ENCODE measurements around the gene NFE2L2.

NFE2L2 gene

GRCh38 chr2:177264209-177264692, 276 bp downstream of the NFE2L2 start:
- DNase-seq (ENCODE audit: low read depth), result no peak
- peak overlapping the region; percentile 74 for H3K4me3 ChIP-seq (ENCODE audit: control insufficient read depth, low read depth, low read length)
- TF ChIP-seq CTCF (IDR thresholded peaks at IDR 0.05; ENCODE audit: control insufficient read depth, insufficient read depth, low read depth, low read length, missing control alignments), result no peak

- peak overlapping the region; percentile 74 for H3K4me3 ChIP-seq (ENCODE audit: control insufficient read depth, low read depth, low read length)
- TF ChIP-seq CTCF (IDR thresholded peaks at IDR 0.05; ENCODE audit: control insufficient read depth, insufficient read depth, low read depth, low read length, missing control alignments), result peak; percentile 88
- peak; percentile 95 for DNase-seq (ENCODE audit: low read depth)
Measured at GRCh38 chr2:177263451-177264208, 897 bp downstream of the NFE2L2 start.

- no peak for TF ChIP-seq CTCF (IDR thresholded peaks at IDR 0.05; ENCODE audit: control insufficient read depth, insufficient read depth, low read depth, low read length, missing control alignments)
- H3K4me3 ChIP-seq (ENCODE audit: control insufficient read depth, low read depth, low read length), result peak overlapping the region; percentile 74
- no peak for DNase-seq (ENCODE audit: low read depth)
Measured at GRCh38 chr2:177262958-177263450, 1.5 kb downstream of the NFE2L2 start.

GRCh38 chr2:177262092-177262491, 2.4 kb downstream of the NFE2L2 start:
- no peak for DNase-seq (ENCODE audit: low read depth)
- no peak for TF ChIP-seq CTCF (IDR thresholded peaks at IDR 0.05; ENCODE audit: control insufficient read depth, insufficient read depth, low read depth, low read length, missing control alignments)
- H3K4me3 ChIP-seq (ENCODE audit: control insufficient read depth, low read depth, low read length), result peak overlapping the region; percentile 74

- no peak for TF ChIP-seq CTCF (IDR thresholded peaks at IDR 0.05; ENCODE audit: control insufficient read depth, insufficient read depth, low read depth, low read length, missing control alignments)
- no peak for DNase-seq (ENCODE audit: low read depth)
- peak overlapping the region; percentile 74 for H3K4me3 ChIP-seq (ENCODE audit: control insufficient read depth, low read depth, low read length)
Measured at GRCh38 chr2:177261116-177262060, 3.1 kb downstream of the NFE2L2 start.

GRCh38 chr2:177260379-177260778, 4.1 kb downstream of the NFE2L2 start:
- DNase-seq (ENCODE audit: low read depth), result no peak
- TF ChIP-seq CTCF (IDR thresholded peaks at IDR 0.05; ENCODE audit: control insufficient read depth, insufficient read depth, low read depth, low read length, missing control alignments), result no peak
- no peak overlapping the region; the same call in 1 of the 2 replicates for H3K4me3 ChIP-seq (ENCODE audit: control insufficient read depth, low read depth, low read length)

Data from AG09309 (cell line).